ENCODE data around the gene TP63.

The TP63 gene

DNA sequence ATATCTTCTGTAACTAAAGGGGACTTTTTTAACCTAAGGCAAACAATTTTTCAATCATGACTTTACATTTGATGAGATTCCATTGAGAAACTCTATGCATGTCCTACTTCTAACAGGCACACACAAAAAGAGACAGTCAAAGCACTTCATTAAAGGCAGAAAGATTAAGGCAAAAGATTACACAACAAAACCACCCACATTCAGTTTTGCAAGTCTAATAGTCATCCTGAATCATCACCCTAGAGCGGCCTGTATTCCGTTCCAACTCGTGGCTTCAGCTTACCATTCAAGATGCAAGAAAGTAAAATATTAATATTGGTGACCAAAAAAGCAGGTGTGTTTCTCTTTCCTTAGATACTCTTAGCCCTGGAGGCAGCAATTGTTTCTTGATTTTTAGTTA lies 283.6 kb downstream of the TP63 start:
- no peak for DNase-seq (ENCODE audit: low read depth)

DNA sequence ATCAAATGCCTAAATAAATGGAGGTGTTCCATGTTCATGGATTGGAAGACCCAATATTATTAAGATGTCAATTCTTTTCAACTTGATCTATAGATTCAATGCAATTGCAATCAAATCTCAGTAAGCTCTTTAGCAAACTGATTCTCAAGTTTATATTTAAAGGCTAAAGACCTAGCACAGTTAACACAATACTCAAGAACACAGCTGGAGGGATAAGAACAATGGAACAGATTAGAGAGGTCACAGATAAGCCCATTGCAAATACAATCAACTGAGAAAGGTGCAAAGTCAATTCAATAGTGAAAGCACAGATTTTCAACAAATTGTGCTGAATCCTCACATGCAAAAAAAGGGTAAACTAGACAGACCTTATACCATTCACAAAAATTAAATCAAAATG lies 290.6 kb downstream of the TP63 start:
- DNase-seq (ENCODE audit: low read depth), result no peak

DNA sequence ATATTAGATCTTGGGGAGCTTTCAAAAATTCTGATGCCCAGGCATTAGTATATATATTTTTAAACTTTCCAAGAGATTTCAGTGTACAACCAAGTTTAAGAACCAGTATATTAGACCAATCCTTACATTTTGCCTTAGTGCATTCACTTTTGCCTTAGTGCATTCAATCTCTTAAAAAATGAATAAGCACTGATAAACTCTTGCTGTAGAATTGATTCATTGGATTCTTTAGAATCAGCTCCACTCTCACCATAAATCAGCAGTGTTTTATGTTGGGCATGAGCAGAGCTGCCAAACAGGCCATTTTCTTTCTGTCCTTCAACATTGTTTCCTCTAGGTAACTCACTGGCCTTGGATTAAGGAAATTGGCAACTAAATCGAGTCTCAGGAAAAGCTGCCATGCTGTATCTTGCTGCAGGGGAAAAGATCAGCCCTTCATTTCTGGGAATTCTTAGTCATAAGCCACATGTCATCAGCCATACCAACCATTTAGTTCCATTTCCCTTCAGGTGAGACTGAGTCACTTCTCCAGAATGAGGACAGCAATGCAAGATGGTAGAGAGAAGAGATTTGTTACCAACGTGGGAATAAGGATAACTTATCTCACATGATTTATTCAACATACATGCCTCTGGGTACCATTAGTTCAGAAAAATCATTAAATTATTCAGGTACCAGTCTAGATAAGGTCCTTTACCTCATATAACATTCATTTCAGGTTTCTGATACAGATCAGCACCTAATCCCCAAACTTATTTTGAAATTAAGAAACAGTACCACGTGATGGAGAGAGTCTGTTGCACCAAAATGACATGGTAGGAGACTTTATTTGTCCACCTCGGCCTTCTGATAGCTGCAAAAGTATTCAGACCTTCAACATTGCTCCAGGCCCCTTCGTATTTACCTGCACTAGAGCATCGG lies 297.0 kb downstream of the TP63 start:
- no peak for DNase-seq (ENCODE audit: low read depth)

DNA sequence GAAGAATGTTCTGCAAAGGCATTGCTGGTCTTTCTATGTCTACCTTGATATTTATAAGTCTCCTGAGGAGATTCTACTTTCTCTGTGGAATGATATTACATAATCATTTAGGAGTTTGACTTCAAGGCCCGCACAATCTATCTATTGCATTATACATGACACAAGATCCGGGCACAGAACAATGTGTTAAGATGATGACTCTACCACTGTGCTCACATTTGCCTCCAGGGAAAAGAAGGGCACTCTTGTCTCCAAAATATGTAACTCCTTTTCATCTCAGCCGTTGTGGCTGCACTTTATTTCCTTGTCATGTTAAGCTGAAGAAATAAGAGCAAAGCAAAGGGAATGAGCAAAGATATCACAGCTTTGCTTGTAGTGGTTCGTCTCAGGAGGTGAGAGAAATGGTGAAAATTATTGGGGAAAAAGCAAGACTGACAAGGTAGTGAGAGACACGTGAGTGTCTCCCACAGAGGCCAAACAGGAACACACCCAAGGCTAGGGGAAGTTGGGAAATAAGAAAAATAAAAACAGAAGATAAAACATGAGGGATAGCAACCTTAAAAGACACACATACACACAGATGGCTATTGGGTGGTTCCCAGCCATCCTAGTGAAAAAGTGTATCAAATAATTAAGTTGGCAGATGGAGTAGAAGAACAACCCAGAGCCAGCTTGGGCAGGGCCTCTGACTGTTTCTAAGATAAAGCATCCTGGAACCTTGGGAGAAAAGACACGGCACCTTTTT lies 305.2 kb downstream of the TP63 start:
- no peak for DNase-seq (ENCODE audit: low read depth)

DNA sequence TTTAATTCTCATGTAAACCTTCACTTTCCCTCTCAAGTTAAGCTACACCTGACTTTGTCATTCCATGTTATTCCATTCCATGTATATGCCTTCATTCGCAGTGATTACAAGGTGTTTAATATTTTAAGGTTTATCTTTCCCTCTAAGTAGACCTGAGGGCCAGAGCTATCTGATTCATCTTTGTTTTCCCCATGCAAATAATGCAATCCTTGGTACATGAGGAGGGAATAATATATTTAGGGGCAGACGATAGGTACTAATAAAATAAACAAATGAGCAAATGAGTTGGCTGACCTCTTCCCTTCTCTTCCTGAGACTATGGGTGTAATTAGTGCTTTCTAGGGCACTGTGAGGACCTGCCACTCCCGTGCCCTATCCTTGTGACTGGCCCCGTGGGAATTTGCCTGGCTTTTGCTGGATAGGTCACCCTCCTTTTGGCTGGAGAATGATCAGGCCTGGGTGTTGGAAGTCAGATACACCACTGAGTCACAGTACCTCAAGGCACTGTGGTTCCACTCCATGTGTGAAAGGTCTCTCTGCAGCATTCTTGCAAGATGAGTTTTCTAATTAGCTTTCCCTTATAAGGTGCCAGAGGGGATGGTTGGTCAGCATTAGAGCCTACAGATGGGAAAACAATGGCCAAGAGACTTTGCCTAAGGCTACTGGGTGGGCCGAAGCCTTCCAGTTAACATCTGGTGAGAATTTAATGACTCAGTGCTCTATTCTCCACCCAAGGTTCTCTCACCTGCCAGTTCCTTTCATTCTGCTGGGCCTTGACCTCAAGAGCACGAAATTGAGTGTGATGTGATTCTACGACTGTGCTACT lies 306.3 kb downstream of the TP63 start:
- DNase-seq (ENCODE audit: low read depth), result no peak

DNA sequence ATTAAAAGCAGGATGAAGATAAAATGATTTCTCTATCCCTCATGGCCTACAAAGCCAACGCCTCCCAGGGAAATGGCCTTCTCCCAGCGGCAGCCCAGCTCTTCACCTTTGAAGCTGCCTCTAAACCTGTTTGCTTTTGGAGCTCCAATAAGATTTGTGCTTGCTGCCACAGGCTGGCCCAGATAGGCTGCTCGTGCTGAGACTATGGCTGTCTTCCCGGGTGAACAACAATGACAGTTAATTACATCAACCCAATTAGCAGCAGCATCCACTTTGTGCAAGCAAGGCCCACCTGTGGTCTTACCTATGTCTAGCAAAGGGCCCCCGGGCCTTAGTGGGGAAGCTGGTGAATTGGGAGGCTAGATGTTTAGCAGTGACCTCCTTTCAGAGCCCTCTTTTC lies 309.9 kb downstream of the TP63 start:
- DNase-seq (ENCODE audit: low read depth), result no peak

DNA sequence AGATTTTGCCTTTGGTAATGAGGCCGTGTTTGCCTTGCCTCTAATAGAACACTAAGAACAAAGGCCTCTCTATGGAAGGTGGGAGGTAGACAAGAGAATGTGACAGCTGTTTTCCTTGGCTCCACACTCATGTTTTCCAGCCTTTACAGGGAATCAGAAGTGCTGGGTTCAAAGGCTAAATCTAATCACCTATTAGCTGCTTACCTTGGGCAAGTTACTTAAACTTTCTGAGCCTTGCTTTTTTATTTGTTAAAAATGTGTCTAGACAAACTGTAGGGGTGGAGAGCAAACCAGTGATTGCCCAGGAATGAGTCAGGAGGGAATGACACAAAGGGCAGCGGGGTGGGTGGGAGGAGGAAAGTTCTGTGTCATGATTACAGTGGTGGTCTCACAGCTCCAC lies 310.5 kb downstream of the TP63 start:
- DNase-seq (ENCODE audit: low read depth), result no peak

DNA sequence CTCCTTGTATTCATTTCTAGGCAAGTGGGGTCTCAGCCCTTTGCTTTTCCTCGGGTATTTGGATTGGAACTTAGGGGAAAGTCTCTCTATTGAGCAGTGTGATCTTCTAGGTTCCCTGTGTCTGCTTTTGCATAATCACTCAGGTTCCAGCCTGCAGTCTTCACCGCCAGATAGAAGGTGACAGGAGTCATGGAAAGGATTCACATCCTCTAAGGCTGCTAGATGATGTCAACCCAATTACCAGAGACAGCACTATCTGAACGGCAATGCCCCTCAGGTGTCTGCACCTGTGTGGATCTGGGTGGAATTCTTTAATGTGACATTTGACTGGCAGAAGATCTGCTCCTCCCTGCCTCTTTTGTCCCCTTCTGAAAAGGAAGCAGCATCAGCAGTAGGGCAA lies 311.8 kb downstream of the TP63 start:
- no peak for DNase-seq (ENCODE audit: low read depth)

DNA sequence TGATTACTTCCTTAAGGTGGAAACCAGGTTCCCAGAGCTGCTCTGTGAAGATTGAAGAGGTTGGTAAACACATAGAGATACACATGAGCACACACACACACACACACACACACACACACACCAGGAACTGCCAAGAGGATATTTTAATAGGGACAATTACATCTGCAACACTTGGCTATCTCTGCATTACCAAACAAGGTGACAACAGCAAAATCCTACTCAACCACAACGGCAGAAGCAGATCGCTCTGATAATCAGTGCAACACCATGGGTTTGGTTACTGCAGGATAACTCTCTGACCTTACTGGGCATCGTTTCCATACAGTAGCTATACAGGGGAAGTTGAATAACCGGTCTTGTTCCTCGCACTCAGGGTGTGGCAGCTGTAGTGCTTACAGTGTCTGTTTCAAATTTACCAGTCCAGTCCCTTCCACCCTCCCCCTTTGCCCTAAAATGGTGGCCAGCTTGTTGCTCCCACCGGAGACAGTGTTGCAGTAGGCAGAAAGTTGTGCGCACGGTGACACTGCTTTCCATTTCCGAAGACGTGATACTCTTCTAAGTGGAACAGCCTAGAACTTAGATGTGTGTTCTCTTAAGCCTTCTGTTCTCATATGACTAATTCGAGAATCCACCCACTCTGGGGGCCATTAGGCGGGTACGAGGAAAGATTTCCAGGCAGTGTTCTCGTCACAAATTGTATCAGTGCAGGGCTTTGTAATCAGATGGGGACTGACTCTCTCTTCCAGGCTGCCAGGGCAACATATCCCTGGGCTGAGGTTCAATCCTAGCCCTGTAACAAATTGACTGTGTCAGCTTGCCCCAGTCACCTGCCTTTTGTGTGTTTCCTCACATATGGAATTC lies 313.3 kb downstream of the TP63 start:
- no peak for DNase-seq (ENCODE audit: low read depth)

DNA sequence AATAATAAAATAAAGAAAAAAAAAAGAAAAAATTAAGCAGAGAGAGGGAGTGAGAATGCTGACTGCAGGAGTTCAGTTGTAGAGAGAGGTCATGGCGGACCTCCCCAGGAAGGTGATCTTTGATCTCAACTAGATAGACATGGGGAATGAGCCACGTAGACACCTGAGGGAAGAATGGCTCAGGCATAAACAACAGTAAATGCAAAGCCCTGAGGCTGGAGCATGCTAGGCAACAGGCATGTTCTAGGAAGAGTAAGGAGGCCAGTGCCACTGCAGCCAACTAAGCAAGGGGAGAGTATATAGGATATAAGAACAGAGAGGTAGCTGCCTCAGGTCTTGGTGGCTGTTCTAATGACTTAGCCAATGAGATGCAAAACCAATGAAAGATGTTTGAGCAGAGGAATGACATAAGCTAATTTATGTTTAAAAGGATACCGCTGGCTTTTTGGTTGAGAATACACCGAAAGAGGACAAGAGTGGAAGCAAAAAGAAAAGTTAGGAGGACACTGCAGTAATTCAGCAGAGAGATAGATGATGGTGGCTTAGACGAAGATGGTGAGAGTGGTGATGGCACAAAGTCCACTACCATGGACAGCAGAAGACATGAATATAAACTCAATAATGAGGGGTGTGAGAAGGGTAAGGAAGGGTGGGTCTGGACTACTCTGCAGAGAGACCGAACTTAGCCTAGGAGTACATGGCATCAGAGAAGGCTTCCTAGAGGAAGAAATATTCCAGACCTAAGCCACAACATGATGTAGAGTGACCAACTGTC lies 314.9 kb downstream of the TP63 start:
- no peak for DNase-seq (ENCODE audit: low read depth)
